DOHH2 (cell line): ENCODE data around the gene KSR1.

Source experiments
- CTCF ChIP-seq: fragments of 200-600 bp; sonication (generic); IDR thresholded peaks from one replicate; pipeline ENCODE4 v1.5.1; 2014; ENCODE audit warnings: antibody characterized with exemption, mild to moderate bottlenecking, low read depth, low read length; ENCODE audit not compliant: poor library complexity, severe bottlenecking
- EZH2phosphoT487 ChIP-seq: fragments of 200-600 bp; sonication (generic); IDR thresholded peaks from 2 replicates; pipeline ENCODE4 v1.6.1; 2017; ENCODE audit warnings: borderline replicate concordance, mild to moderate bottlenecking, antibody characterized with exemption, low read length, moderate library complexity, mixed read lengths

DNA sequence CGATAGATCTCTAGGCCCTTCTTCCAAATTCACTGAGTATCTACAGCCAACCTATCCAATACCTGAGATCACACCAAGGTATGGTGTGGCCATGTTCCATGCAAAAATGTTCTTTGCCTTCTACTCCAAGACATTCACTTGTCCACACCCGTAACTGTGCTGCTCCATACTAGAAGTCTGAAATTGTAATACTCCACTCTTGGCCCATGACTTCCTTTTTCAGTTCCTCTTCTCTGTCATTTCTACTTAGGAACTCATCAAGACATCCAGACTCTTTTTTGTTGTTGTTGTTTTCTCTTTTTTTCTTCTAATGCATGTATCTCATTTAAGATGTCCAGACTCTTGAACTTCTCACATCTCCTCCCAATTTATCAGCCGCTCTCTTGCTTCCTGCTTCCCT lies 42.5 kb upstream of the KSR1 start:
- TF ChIP-seq CTCF (no peak), EZH2phosphoT487 (no peak)
